ENCODE results near the gene HPS6.
"Not testable (repeated sequence)": the region's sequence is repeated elsewhere in the genome, so short reads cannot be mapped to it uniquely, and the experiment has no call there.

DNA sequence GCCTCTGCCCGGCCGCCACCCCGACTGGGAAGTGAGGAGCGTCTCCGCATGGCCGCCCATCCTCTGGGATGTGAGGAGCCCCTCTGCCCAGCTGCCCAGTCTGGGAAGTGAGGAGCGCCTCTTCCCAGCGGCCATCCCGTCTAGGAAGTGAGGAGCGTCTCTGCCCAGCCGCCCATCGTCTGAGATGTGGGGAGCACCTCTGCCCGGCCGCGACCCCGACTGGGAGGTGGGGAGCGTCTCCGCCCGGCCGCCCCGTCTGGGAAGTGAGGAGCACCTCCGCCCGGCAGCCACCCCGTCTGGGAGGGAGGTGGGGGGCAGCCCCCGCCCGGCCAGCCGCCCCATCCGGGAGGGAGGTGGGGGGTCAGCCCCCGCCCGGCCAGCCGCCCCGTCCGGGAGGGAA, 29.3 kb upstream of the HPS6 start:
- TF ChIP-seq EZH2 (IDR thresholded peaks at IDR 0.05); YY1 (IDR thresholded peaks at IDR 0.05; ENCODE audit: extremely low read depth, insufficient replicate concordance, low read depth, low read length); SIN3A (IDR thresholded peaks at IDR 0.05; ENCODE audit: low read depth); POLR2AphosphoS5 (IDR thresholded peaks at IDR 0.05; ENCODE audit: low read depth, low read length); SRF (IDR thresholded peaks at IDR 0.05; ENCODE audit: low read depth); EGR1 (IDR thresholded peaks at IDR 0.05; ENCODE audit: low read depth); POLR2A (IDR thresholded peaks at IDR 0.05; ENCODE audit: borderline replicate concordance, extremely low read depth, insufficient read depth, insufficient read length): not testable (repeated sequence)
- TF ChIP-seq, protein P1, sequence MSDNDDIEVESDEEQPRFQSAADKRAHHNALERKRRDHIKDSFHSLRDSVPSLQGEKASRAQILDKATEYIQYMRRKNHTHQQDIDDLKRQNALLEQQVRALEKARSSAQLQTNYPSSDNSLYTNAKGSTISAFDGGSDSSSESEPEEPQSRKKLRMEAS (IDR thresholded peaks at IDR 0.05) = not testable (repeated sequence)
- TF ChIP-seq, protein P2, sequence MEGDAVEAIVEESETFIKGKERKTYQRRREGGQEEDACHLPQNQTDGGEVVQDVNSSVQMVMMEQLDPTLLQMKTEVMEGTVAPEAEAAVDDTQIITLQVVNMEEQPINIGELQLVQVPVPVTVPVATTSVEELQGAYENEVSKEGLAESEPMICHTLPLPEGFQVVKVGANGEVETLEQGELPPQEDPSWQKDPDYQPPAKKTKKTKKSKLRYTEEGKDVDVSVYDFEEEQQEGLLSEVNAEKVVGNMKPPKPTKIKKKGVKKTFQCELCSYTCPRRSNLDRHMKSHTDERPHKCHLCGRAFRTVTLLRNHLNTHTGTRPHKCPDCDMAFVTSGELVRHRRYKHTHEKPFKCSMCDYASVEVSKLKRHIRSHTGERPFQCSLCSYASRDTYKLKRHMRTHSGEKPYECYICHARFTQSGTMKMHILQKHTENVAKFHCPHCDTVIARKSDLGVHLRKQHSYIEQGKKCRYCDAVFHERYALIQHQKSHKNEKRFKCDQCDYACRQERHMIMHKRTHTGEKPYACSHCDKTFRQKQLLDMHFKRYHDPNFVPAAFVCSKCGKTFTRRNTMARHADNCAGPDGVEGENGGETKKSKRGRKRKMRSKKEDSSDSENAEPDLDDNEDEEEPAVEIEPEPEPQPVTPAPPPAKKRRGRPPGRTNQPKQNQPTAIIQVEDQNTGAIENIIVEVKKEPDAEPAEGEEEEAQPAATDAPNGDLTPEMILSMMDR (IDR thresholded peaks at IDR 0.05 in 2 of 3, conservative IDR thresholded peaks at IDR 0.05 in 1 of 3; ENCODE audit: borderline replicate concordance in 1 of 3, insufficient read depth in 1 of 3, low read depth in 2 of 3, low read length in 2 of 3) = not testable (repeated sequence)

All from HCT116 (cell line).